ENCODE measurements around the gene TM9SF4.
"Not testable (repeated sequence)": the region's sequence is repeated elsewhere in the genome, so short reads cannot be mapped to it uniquely, and the experiment has no call there.

The TM9SF4 gene

GRCh38 chr20:32188376-32189122 is 79.0 kb downstream of the TM9SF4 start:
- no peak for DNase-seq (ENCODE audit: low read depth in 2 of 2)

DNA sequence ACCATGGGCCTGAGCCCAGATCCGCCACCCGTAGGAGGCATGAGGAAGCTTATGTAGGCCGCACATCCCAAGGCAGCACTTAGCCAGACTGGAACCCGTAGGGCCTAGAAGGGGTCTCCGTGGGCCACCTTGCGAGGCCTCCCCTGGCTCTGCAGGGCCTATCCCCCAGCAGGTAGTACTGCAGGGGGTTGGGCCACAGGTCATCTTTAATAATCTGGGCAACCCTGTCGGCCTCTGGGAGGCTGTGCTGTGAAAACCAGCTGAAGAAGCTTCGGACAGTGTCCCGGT is 79.6 kb downstream of the TM9SF4 start:
- DNase-seq (ENCODE audit: low read depth in 2 of 2) = no peak

GRCh38 chr20:32189691-32190615 is 80.4 kb downstream of the TM9SF4 start:
- DNase-seq (ENCODE audit: low read depth in 2 of 2) = peak in 1 of 2 donors; percentile 38

- DNase-seq (ENCODE audit: low read depth in 2 of 2) = no peak
Observed at GRCh38 chr20:32190616-32191415, 81.3 kb downstream of the TM9SF4 start.

DNA sequence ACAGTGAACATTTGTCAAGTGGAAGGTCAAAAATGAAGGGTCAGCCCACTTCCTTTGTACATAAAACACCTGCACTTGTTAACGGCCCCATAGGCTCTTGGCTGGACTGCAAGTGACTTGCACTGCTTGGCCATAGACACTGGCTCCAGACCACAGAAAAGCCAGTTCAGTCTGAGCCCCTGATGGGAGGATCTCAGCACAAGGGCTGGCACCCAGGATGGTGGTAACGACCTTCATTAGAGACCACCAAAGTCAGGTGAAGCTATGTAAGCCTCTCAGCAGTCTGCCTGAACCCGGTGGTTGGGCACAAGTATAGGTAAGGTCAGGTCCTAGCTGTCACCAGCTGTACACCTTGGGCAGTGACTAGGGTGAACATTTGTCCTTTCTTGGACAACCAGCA is 81.9 kb downstream of the TM9SF4 start:
- DNase-seq (ENCODE audit: low read depth in 2 of 2) = no peak

DNA sequence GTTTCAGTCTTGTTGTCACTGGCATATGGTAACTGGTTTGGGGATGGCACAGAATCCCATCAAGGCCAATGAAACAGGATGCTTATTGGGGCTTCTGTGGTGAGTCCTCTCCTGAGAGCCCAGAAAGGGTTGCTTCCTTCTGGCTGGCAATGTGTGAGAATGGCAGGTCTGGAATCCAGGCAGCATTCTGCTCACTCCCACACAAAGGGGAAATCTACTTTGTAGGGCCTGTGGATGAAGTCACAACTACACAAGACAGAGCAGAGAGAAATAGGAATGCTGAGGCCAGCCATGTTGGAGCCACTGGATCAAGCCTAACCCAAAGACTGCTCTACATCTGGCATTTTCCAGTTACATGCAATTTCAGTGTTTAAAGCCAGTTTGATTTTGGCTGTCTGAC is 82.4 kb downstream of the TM9SF4 start:
- no peak for DNase-seq (ENCODE audit: low read depth in 2 of 2)

- DNase-seq (ENCODE audit: low read depth in 2 of 2) = no peak
Observed at GRCh38 chr20:32192698-32193097, 83.2 kb downstream of the TM9SF4 start.

DNA sequence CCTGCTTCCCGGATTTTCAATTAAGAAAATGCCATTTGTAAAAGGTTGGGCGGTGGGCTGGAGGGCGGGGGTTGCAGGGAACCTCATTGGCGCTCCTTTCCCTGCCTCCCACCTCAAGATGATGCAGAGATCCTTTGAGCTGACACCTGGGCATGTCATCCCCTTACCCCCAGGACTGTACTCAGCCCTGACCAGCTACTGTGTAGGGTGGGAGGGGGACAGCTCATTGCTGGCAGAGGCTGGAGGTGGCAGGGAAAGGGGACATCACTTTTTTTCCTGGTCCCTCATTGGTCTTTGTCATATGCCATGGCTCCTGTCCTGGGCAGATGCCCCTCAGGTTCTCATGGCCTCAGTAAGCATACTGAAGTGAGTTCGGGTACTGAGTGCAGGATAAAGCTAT is 83.8 kb downstream of the TM9SF4 start:
- not testable (repeated sequence) for DNase-seq (ENCODE audit: low read depth in 2 of 2)

DNA sequence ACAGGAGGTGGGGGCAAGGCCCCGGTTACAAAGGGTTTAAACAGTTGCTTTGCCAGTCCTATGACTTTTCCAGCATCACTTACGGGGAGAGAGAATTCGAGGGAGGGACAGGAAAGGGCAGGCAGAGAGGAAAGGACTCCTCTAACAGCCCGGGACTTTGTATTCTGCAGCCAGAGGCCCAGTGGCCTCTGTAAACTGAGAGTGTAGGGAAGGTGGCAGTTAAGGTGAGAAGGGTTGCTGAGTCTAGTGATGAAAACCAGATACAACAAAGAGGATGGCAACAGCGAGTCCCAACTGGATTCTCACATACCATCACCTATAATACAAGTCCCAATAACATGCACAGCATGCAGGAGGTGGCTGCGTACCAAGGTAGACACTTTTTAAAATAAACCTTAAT is 84.5 kb downstream of the TM9SF4 start:
- no peak for DNase-seq (ENCODE audit: low read depth in 2 of 2)

DNA sequence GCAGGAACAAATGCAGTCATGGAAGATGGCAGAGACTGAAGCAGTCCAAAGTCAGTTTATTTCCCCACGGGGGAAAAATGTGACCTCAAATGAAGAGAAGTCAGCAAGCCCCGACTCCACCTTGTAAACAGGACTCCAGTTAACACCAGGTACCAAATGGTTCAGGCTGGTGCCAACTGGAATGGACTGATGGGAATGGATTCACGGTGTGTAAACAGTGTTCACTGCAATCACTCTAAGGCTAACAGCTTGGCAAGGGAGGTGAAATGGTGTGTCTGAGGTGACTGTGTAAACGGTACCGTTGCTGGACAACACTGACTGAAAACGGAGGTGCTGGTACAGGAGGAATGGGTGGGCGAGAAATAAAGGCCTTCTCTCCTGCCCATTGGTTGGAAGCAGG is 86.1 kb downstream of the TM9SF4 start:
- DNase-seq (ENCODE audit: low read depth in 2 of 2) = no peak

- not testable (repeated sequence) for DNase-seq (ENCODE audit: low read depth in 2 of 2)
Observed at GRCh38 chr20:32196613-32197012, 87.1 kb downstream of the TM9SF4 start.

DNA sequence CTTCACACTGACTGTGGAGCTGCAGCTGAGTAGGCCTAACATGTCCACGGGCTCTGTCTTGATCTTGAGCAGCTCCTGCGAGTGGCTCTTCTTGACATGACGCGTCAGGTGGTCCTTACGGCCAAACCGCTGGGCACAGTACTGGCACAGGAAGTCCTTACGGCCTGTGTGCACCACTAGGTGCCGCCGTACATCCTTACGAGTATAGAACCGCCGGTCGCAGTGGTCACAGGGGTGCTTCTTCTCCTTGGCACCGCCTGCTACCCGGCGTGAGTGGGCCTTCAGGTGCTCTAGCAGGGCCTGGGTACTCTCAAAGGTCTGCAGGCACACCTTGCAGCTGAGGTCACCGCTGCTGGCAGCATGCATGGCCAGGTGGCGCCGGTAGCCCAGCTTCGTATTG is 87.6 kb downstream of the TM9SF4 start:
- DNase-seq (ENCODE audit: low read depth in 2 of 2) = not testable (repeated sequence)

- DNase-seq (ENCODE audit: low read depth in 2 of 2) = no peak
Observed at GRCh38 chr20:32199006-32199405, 89.5 kb downstream of the TM9SF4 start.

DNA sequence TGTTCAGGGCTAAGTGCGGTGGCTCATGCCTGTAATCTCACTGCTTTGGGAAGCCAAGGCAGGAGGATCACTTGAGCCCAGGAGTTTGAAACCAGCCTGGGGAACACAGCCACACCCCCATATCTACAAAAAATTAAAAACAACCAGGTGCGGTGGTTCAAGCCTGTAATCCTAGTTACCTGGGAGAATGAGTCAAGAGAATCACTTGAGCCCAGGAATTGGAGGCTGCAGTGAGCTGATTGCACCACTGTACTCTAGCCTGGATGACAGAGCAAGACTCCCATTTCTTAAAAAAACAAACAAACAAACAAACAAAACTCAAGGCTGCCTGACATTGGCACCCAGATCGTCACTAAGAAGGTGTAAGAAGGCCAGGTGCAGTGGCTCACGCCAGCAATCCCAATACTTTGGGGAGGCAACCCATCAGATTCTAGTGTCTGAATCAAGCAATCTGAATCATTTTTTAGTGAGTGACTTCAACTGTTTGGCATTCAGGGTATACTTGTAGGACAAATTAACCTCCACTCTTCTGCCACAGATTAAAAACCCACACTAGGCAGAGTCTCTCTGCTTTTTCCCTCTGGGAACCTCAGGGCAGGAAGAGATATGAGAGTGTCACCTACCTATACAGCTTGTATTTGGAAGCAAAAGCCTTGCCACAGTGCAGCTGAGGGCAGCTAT is 91.9 kb downstream of the TM9SF4 start:
- no peak for DNase-seq (ENCODE audit: low read depth in 2 of 2)

- DNase-seq (ENCODE audit: low read depth in 2 of 2) = no peak
Observed at GRCh38 chr20:32201977-32202363, 92.5 kb downstream of the TM9SF4 start.

- no peak for DNase-seq (ENCODE audit: low read depth in 2 of 2)
Observed at GRCh38 chr20:32203356-32204204, 94.1 kb downstream of the TM9SF4 start.

- peak; percentile 59 to 65 for DNase-seq (ENCODE audit: low read depth in 2 of 2)
Observed at GRCh38 chr20:32204205-32205109, 94.9 kb downstream of the TM9SF4 start.

- no peak for DNase-seq (ENCODE audit: low read depth in 2 of 2)
Observed at GRCh38 chr20:32205110-32205842, 95.8 kb downstream of the TM9SF4 start.
